Stimulated activated CD8-positive, alpha-beta memory T cell treated with anti-CD3 and anti-CD28 coated beads, Interleukin-15, amount 100 ng/mL, for 4 hours (primary cell): ENCODE data around the gene STEAP3.

Source experiments
- DNase-seq, 2 donors: peaks; one replicate each; pipeline ENCODE4 v3.0.0-alpha.2; 2020; ENCODE audit warnings: low read depth in 2 of 2

STEAP3 gene

GRCh38 chr2:119223521-119224390 lies at the start of gene STEAP3:
TSS of gene STEAP3 (plus strand) at chr2:119223834. CDS start at chr2:119231013, 7,179 bp downstream.
- no peak for DNase-seq

GRCh38 chr2:119174216-119174992 lies 49.2 kb upstream of the STEAP3 start:
- peak in 1 of 2 donors; percentile 16 for DNase-seq

GRCh38 chr2:119174993-119175347 lies 48.7 kb upstream of the STEAP3 start:
- no peak for DNase-seq

- no peak for DNase-seq
These were observed 48.1 kb upstream of the STEAP3 start for GRCh38 chr2:119175517-119175916.

- DNase-seq = no peak
These were observed 46.3 kb upstream of the STEAP3 start for GRCh38 chr2:119177171-119177837.

- no peak for DNase-seq
These were observed 45.8 kb upstream of the STEAP3 start for GRCh38 chr2:119177838-119178190.

GRCh38 chr2:119178776-119179175 lies 44.9 kb upstream of the STEAP3 start:
- DNase-seq = no peak

- no peak for DNase-seq
These were observed 44.4 kb upstream of the STEAP3 start for GRCh38 chr2:119179202-119179601.

GRCh38 chr2:119179991-119180390 lies 43.6 kb upstream of the STEAP3 start:
- no peak for DNase-seq

- no peak for DNase-seq
These were observed 42.7 kb upstream of the STEAP3 start for GRCh38 chr2:119180892-119181291.

- no peak for DNase-seq
These were observed 42.2 kb upstream of the STEAP3 start for GRCh38 chr2:119181391-119181790.

GRCh38 chr2:119181791-119182445 lies 41.7 kb upstream of the STEAP3 start:
- no peak for DNase-seq

GRCh38 chr2:119184512-119184911 lies 39.1 kb upstream of the STEAP3 start:
- DNase-seq = no peak

GRCh38 chr2:119190321-119191111 lies 33.1 kb upstream of the STEAP3 start:
- DNase-seq = no peak

- no peak for DNase-seq
These were observed 30.7 kb upstream of the STEAP3 start for GRCh38 chr2:119192893-119193292.

GRCh38 chr2:119195001-119195400 lies 28.6 kb upstream of the STEAP3 start:
- DNase-seq = no peak

GRCh38 chr2:119195887-119196286 lies 27.7 kb upstream of the STEAP3 start:
- no peak for DNase-seq

- no peak for DNase-seq
These were observed 27.1 kb upstream of the STEAP3 start for GRCh38 chr2:119196301-119197125.

GRCh38 chr2:119197126-119197405 lies 26.6 kb upstream of the STEAP3 start:
- DNase-seq = no peak

- no peak for DNase-seq
These were observed 25.9 kb upstream of the STEAP3 start for GRCh38 chr2:119197529-119198239.
